ENCODE measurements around the gene ZNF580. TPM values are rescaled to one million over a fixed set of nuclear protein-coding genes. Genes with fewer than 3 reads are reported as not detected.

Gene ZNF580
- total RNA-seq, 2 donors from 2014 or later = 15.3 to 26.2 TPM

GRCh38 chr19:55660404-55660803, 19.6 kb downstream of the ZNF580 start:
- H3K4me3 ChIP-seq = no peak overlapping the region
- no peaks in the 10 kb centered on the region for H3K9me3 ChIP-seq
- H3K27me3 ChIP-seq = no peaks in the 10 kb centered on the region
- no peak for DNase-seq (ENCODE audit: low spot score)
- H3K27ac ChIP-seq = no peak overlapping the region
- peaks cover 0 to 48% of the 10 kb centered on the region in 2 donors for H3K4me1 ChIP-seq
- TF ChIP-seq CTCF (IDR thresholded peaks at IDR 0.05) = no peak
- peaks cover 54% of the 10 kb centered on the region for H3K36me3 ChIP-seq

DNA sequence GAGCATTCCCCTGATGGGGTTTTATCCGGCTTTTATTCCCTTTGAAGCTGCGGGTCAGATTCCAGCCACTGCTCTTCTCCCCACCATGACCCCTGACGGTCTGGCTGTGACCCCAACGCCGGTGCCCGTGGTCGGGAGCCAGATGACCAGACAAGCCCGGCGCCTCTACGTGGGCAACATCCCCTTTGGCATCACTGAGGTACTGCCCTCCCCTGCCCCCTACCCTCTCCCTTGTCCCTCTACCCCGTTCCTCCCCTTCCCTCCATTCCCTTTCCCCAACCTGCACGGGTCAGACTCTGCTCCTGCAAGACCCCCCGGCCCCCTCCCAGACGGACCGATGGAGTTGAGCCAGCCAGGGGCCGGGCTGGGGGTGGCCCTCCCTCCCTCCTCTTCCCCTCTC, 20.2 kb downstream of the ZNF580 start:
- Histone ChIP-seq H3K36me3 (peaks cover 60% of the 10 kb centered on the region), H3K4me1 (peaks cover 0 to 43% of the 10 kb centered on the region in 2 donors), H3K9me3 (no peaks in the 10 kb centered on the region), H3K27ac (no peak overlapping the region), H3K4me3 (no peak overlapping the region), H3K27me3 (no peaks in the 10 kb centered on the region)
- no peak for TF ChIP-seq CTCF (IDR thresholded peaks at IDR 0.05)
- no peak for DNase-seq (ENCODE audit: low spot score)

DNA sequence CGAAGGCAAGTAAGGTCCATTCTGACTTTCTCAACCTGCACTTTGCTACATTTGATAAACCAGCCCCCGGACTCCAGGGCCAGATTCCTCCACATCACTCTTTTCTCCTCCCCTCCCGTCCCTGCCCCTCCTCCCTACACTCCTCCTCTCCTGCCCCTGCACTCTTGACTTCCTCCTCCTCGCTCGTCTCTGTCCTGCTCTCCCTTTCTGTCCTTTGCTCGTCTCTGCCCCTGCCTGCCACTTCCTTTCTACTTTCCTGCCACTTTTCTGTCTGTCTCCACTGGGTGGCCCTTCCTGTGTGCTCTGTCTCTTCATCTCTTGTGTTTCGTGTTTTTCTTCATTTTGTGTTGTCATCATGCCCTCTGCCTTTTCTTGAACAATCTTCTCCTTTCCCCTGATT, 21.0 kb downstream of the ZNF580 start:
- no peak for DNase-seq (ENCODE audit: low spot score)
- Histone ChIP-seq H3K9me3 (no peaks in the 10 kb centered on the region), H3K27ac (no peak overlapping the region), H3K27me3 (no peaks in the 10 kb centered on the region), H3K4me1 (peaks cover 0 to 34% of the 10 kb centered on the region in 2 donors), H3K4me3 (no peak overlapping the region), H3K36me3 (peaks cover 69% of the 10 kb centered on the region)
- TF ChIP-seq CTCF (IDR thresholded peaks at IDR 0.05) = no peak

DNA sequence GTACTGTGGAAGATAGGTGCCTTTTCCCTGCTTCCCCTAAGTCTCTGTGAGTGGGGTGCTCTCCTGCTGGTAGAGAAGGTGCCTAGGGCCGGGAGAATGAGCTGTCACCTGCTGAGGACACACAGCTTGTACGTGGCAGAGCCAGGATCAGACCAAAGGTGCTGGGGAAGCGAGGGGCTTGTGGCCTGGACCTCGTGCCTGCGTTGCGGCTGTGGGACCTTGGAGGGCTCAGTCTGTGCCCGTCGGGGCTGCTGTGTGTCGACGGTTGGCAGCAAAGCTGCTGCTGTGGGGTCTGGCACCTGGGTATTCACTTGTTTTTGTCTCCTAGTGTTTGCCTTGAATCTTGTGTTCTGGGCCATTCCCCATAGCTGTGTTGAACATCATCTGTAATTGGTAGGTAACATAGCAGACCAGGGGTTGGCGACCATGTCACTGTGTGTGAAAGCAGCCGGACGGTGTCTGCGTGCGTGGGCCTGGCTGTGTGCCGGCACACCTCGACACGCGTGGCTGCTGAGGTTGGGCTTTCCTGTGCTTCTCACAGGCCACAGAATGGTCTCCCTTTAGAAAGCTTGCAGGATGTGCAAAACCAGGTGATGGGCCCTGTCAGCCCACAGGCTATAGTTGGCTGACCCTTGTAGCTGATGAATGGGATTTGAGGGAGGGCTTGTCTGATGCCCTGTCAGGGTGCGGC, 23.2 kb downstream of the ZNF580 start:
- DNase-seq (ENCODE audit: low spot score) = no peak
- no peaks in the 10 kb centered on the region for H3K27me3 ChIP-seq
- H3K4me1 ChIP-seq = peaks cover 0 to 13% of the 10 kb centered on the region in 2 donors
- no peak for TF ChIP-seq CTCF (IDR thresholded peaks at IDR 0.05)
- H3K27ac ChIP-seq = no peak overlapping the region
- H3K4me3 ChIP-seq = no peak overlapping the region
- H3K36me3 ChIP-seq = peaks cover 90% of the 10 kb centered on the region
- no peaks in the 10 kb centered on the region for H3K9me3 ChIP-seq

DNA sequence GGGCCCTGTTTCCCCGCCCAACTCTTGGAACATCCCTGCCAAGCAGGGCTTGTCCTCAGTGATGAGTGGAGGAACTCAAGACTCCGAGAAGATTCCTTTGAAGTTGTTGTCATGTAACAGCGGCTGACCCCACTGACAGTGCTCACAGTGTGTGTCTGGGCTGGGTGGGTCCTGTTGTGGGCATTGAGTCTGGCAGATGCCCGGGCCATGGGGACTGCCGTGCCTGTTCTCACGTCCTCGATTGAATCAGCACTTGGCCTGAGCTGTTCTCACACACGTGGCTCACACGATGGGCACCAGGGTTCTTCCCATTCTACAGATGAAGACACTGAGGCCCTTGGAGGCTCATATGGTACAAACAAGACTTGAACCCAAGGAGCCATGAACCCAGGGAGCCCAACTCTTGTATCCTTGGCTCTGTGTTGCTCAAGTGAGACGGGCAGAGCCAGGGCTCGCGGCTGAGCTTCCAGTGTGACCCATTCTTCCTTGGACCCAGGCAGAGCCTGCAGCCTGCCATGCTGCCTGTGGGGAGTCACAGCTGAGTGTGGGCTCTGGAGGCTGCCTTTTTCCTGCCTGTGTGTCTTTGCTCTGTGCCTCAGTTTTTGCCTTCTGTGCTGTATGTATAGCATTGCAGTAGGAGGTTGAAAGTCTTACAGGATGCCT, 25.7 kb downstream of the ZNF580 start:
- no peaks in the 10 kb centered on the region for H3K9me3 ChIP-seq
- no peaks in the 10 kb centered on the region for H3K27me3 ChIP-seq
- TF ChIP-seq CTCF (IDR thresholded peaks at IDR 0.05) = no peak
- no peak for DNase-seq (ENCODE audit: low spot score)
- peaks cover 89% of the 10 kb centered on the region for H3K36me3 ChIP-seq
- no peak overlapping the region for H3K27ac ChIP-seq
- H3K4me3 ChIP-seq = no peak overlapping the region
- H3K4me1 ChIP-seq = peaks cover 0 to 4% of the 10 kb centered on the region in 2 donors

Measured in right atrium auricular region (tissue), 2 donors.